Measurements from ENCODE around the gene ZDHHC14.

Gene ZDHHC14

DNA sequence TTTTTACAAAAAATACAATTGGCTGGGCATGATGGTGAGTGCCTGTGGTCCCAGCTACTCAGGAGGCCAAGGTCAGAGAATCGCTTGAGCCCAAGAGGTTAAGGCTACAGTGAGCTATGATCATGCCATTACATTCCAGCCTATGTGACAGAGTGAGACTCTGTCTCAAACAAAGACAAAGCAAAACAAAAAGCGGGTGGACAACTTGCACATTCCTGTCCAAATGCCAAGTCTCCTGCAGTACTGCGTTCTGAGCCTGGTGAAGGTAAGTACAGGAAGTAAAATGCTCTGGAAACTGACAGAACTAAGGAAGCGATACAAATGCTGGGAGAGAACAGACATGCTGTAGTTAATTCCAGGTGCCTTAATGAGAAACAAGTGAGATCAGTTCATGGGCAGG is 37.3 kb upstream of the ZDHHC14 start:
- H3K4me3 ChIP-seq (ENCODE audit: low read depth, low read length) = no peak overlapping the region
- no peak for TF ChIP-seq CTCF (IDR thresholded peaks at IDR 0.05; ENCODE audit: low read depth, low read length)

DNA sequence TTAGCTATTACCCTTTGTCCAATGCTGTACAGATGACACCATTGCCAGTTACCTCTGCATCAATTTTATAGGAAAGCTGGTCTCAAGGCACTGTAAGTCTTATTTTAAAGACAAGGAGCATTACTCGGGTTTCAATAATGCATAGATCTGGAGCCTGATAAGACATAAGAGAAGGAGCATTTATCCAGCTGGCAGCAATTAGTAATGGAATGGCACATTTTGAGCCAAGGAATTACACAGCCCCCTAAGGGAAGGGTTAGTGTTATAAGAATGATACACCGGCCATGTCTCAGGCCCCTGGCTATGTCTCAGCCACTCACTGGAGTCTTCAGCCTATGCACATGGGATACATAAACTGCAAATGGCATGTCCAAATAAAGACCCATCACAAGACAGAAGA is 34.6 kb upstream of the ZDHHC14 start:
- no peak for TF ChIP-seq CTCF (IDR thresholded peaks at IDR 0.05; ENCODE audit: low read depth, low read length)
- H3K4me3 ChIP-seq (ENCODE audit: low read depth, low read length) = no peak overlapping the region

DNA sequence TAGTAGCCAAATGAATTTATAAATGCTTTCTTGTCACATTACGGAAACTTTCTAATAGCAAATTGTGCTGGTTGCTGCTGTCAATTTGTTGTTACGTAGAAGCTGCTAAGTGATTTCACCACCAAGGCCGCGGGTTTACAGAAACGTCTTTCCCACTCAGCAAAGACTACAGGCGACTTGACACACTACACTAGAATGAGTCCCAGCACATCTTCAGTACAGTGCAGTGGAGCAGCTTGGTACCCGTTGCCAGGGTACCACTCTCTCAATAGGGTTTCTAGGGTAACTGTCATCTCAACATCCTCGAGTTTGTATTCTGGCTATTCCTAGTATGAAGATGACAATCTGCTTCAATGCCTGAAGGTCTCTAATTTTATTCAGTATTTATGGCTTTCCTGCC is 22.7 kb upstream of the ZDHHC14 start:
- no peak for TF ChIP-seq CTCF (IDR thresholded peaks at IDR 0.05; ENCODE audit: low read depth, low read length)
- no peak overlapping the region for H3K4me3 ChIP-seq (ENCODE audit: low read depth, low read length)

GRCh38 chr6:157361886-157362285 is 19.1 kb upstream of the ZDHHC14 start:
- H3K4me3 ChIP-seq (ENCODE audit: low read depth, low read length) = no peak overlapping the region

DNA sequence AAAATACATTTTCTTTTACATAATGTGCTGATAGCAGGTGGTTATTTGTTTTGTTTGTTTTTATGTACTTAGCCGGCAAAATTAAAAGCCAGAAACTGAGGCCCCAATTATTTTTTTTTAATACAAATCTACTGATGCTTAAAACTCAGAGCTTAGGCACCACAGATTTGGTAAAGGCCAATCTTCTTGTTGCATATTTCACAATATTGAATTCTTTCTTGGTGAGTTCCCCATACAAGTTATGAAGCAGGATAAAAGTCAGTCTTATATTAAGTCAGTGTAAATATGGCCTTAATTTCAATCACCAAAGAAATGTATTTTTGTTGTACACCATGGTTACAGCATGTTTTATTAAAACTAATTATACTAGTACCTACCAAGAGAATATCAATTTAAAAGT is 16.3 kb upstream of the ZDHHC14 start:
- no peak overlapping the region for H3K4me3 ChIP-seq (ENCODE audit: low read depth, low read length)
- TF ChIP-seq CTCF (IDR thresholded peaks at IDR 0.05; ENCODE audit: low read depth, low read length) = no peak

More at GRCh38 chr6:157361886-157362285, 19.1 kb upstream of the ZDHHC14 start:
- TF ChIP-seq CTCF (IDR thresholded peaks at IDR 0.05; ENCODE audit: low read depth, low read length) = no peak

DNA sequence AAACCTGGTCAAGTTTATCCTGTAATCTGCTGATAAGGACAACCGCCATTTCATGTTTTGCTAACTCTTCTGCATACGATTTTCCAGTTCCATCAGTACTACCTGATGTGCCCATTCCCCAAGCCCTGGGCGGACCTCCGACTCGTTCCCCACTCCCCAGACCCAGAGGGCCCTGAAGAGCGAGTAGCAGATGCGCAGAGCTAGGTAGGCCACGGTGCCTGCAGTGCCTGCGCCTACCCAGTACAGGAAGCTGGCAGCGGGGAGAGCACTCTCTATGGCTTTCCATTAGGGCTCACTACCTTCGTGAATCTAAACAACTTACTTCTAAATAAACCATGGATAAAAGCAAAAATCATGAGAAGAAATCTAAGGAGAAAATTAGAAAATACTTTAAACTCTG is 14.3 kb upstream of the ZDHHC14 start:
- TF ChIP-seq CTCF (IDR thresholded peaks at IDR 0.05; ENCODE audit: low read depth, low read length) = no peak
- no peak overlapping the region for H3K4me3 ChIP-seq (ENCODE audit: low read depth, low read length)

- H3K4me3 ChIP-seq (ENCODE audit: low read depth, low read length) = no peak overlapping the region
- TF ChIP-seq CTCF (IDR thresholded peaks at IDR 0.05; ENCODE audit: low read depth, low read length) = no peak
Measured at GRCh38 chr6:157368359-157369049, 12.5 kb upstream of the ZDHHC14 start.
